ENCODE results near the gene BTBD9. TPM values are rescaled to one million over a fixed set of nuclear protein-coding genes. Genes with fewer than 3 reads are reported as not detected.

BTBD9 gene
- total RNA-seq: 2.7 and 4.6 TPM in 2 replicates

DNA sequence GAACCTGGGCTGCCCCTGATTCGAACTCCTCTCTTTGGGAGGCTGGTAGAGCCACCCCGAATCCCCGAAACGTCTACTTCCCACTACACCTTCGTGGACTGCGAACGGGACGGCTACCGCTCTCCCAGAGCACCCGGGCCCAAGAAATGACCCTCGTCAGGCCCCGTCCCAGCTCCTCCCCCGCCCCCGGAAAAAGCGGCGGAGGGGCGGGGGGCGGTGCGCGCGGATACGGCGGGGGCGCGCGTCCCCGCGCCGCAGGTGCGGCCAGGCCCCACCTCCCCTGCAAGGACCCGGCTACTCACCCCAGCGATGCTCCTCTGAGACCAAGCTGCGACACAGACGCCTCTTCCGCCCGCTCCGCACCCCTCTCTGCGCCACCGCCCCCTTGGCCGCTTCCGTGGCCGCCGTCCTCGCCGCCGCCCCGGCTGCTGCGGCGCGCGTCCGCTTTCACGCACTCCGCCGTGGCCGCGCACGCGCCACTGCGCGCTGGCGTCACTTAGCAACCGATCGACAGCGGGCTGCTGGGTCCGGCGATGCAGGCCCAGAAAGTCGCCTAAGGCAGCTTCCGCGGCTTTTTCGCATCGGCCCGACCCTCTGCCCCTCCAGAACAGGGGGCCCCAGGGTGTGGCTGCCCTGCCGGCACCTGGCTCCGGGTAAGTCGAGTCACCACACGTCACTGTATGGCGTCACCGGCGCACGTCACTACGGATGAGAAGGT lies at the start of gene BTBD9:
Gene BTBD9 (minus strand): TSS at position 432 of the 718 bp plus-strand sequence.

Other genes starting within 250 kb of the BTBD9 start
- gene GLO1, start 63.2 kb upstream of the BTBD9 start, total RNA-seq: 196 and 281 TPM in 2 replicates
- gene DNAH8, start 75.4 kb upstream of the BTBD9 start, total RNA-seq: not detected in 2 replicates

Measured in hair follicular keratinocyte (primary cell).